Fibroblast of the aortic adventitia (primary cell): ENCODE data around the gene EHD3. TPM values are rescaled to one million over a fixed set of nuclear protein-coding genes. Genes with fewer than 3 reads are reported as not detected.

Experiments used
- DNase-seq: peaks from one replicate; pipeline ENCODE4 v3.0.0-alpha.2; 2010; ENCODE audit warnings: low read depth
- H3K4me3 ChIP-seq: 2 replicates; pipeline ENCODE4 v1.5.1; 2011; ENCODE audit warnings: low read depth, mild to moderate bottlenecking, control low read depth, low read length, moderate library complexity
- CTCF ChIP-seq: IDR thresholded peaks from 2 replicates; pipeline ENCODE4 v1.5.1; 2011; ENCODE audit warnings: mild to moderate bottlenecking, low read length, control low read depth, inconsistent platforms; ENCODE audit not compliant: insufficient read depth
- total RNA-seq: library from RNA; depleted of rRNA; stranded (reverse); fragments of >200 nt; gene quantifications from 2 replicates; pipeline ENCODE4 v1.2.3, GENCODE V29; 2012; ENCODE audit warnings: low replicate concordance

EHD3 gene
- total RNA-seq, 1 donor: 41.2 TPM

- no peak overlapping the region for H3K4me3 ChIP-seq
- DNase-seq: no peak
- TF ChIP-seq CTCF: no peak
These were observed 33.0 kb upstream of the EHD3 start for GRCh38 chr2:31200972-31201371.

- DNase-seq: no peak
- no peak overlapping the region for H3K4me3 ChIP-seq
- no peak for TF ChIP-seq CTCF
These were observed 31.9 kb upstream of the EHD3 start for GRCh38 chr2:31202041-31202440.

GRCh38 chr2:31202833-31203232 lies 31.1 kb upstream of the EHD3 start:
- DNase-seq: no peak
- no peak overlapping the region for H3K4me3 ChIP-seq
- TF ChIP-seq CTCF: no peak

GRCh38 chr2:31203916-31204315 lies 30.0 kb upstream of the EHD3 start:
- TF ChIP-seq CTCF: no peak
- no peak for DNase-seq
- H3K4me3 ChIP-seq: no peak overlapping the region

GRCh38 chr2:31204783-31205182 lies 29.2 kb upstream of the EHD3 start:
- no peak for DNase-seq
- no peak for TF ChIP-seq CTCF
- no peak overlapping the region for H3K4me3 ChIP-seq

GRCh38 chr2:31205186-31205585 lies 28.8 kb upstream of the EHD3 start:
- TF ChIP-seq CTCF: no peak
- no peak overlapping the region for H3K4me3 ChIP-seq
- no peak for DNase-seq

- DNase-seq: no peak
- TF ChIP-seq CTCF: no peak
- H3K4me3 ChIP-seq: no peak overlapping the region
These were observed 28.3 kb upstream of the EHD3 start for GRCh38 chr2:31205613-31206012.
